Non-pigmented ciliary epithelial cell (primary cell): ENCODE measurements around the gene BAHD1.

Experiments
- DNase-seq: peaks from one replicate; pipeline ENCODE4 v3.0.0-alpha.2; 2010; ENCODE audit warnings: low read depth

The BAHD1 gene

GRCh38 chr15:40424483-40425115 is 16.2 kb upstream of the BAHD1 start:
- no peak for DNase-seq

GRCh38 chr15:40425681-40426080 is 15.1 kb upstream of the BAHD1 start:
- DNase-seq: no peak

- DNase-seq: no peak
Measured at GRCh38 chr15:40427188-40427587, 13.6 kb upstream of the BAHD1 start.

GRCh38 chr15:40428185-40428584 is 12.6 kb upstream of the BAHD1 start:
- DNase-seq: no peak

- no peak for DNase-seq
Measured at GRCh38 chr15:40429068-40429710, 11.6 kb upstream of the BAHD1 start.

GRCh38 chr15:40430271-40430805 is 10.4 kb upstream of the BAHD1 start:
- no peak for DNase-seq

- DNase-seq: no peak
Measured at GRCh38 chr15:40435023-40435709, 5.6 kb upstream of the BAHD1 start.

GRCh38 chr15:40435710-40436089 is 5.1 kb upstream of the BAHD1 start:
- DNase-seq: no peak

- no peak for DNase-seq
Measured at GRCh38 chr15:40436116-40436891, 4.4 kb upstream of the BAHD1 start.

- DNase-seq: no peak
Measured at GRCh38 chr15:40436892-40437751, 3.6 kb upstream of the BAHD1 start.

- no peak for DNase-seq
Measured at GRCh38 chr15:40437752-40438687, 2.7 kb upstream of the BAHD1 start.

GRCh38 chr15:40438712-40439111 is 2.0 kb upstream of the BAHD1 start:
- DNase-seq: no peak

GRCh38 chr15:40439461-40439959 is 1.2 kb upstream of the BAHD1 start:
- DNase-seq: no peak

- DNase-seq: no peak
Measured at GRCh38 chr15:40439960-40440742, 602 bp upstream of the BAHD1 start.

- DNase-seq: no peak
Measured at GRCh38 chr15:40441565-40442531, 1.1 kb downstream of the BAHD1 start.

GRCh38 chr15:40443255-40443654 is 2.5 kb downstream of the BAHD1 start:
- DNase-seq: no peak

- DNase-seq: no peak
Measured at GRCh38 chr15:40443846-40444245, 3.1 kb downstream of the BAHD1 start.

- DNase-seq: no peak
Measured at GRCh38 chr15:40444736-40445135, 4.0 kb downstream of the BAHD1 start.
